MM.1S (cell line): ENCODE data around the gene TM4SF20.

ENCODE experiments used
- DNase-seq: peaks from one replicate; pipeline ENCODE4 v3.0.0-alpha.2; 2015
- H2AFZ ChIP-seq: fragments of 300-600 bp; sonication (generic); 2 replicates; pipeline ENCODE4 v1.6.0; 2016; ENCODE audit warnings: antibody characterized with exemption, low read length
- H3F3A ChIP-seq: fragments of 300-600 bp; sonication (generic); 2 replicates; pipeline ENCODE4 v1.6.1; 2016; ENCODE audit warnings: mild to moderate bottlenecking, antibody characterized with exemption, low read length, moderate library complexity, mixed read lengths; ENCODE audit not compliant: insufficient read depth
- H3K27ac ChIP-seq: fragments of 300-600 bp; sonication (generic); 2 replicates; pipeline ENCODE4 v1.5.1; 2016; ENCODE audit warnings: mild to moderate bottlenecking, low read length
- H3K27me3 ChIP-seq: fragments of 300-600 bp; sonication (generic); replicated peaks from 2 replicates; pipeline ENCODE4 v1.6.0; 2016; ENCODE audit warnings: low read length; ENCODE audit not compliant: insufficient read depth
- H3K36me3 ChIP-seq: fragments of 300-600 bp; sonication (generic); replicated peaks from 2 replicates; pipeline ENCODE4 v1.6.1; 2016; ENCODE audit warnings: mild to moderate bottlenecking, low read length, mixed read lengths; ENCODE audit not compliant: insufficient read depth
- H3K4me1 ChIP-seq: fragments of 300-600 bp; sonication (generic); 2 replicates; pipeline ENCODE4 v1.6.1; 2016; ENCODE audit warnings: low read length, mixed read lengths
- H3K4me2 ChIP-seq: fragments of 300-600 bp; sonication (generic); 2 replicates; pipeline ENCODE4 v1.6.0; 2016; ENCODE audit warnings: low read depth, low read length
- H3K4me3 ChIP-seq: fragments of 300-600 bp; sonication (generic); 2 replicates; pipeline ENCODE4 v1.5.1; 2016; ENCODE audit warnings: low read length, mixed read lengths
- H3K79me2 ChIP-seq: fragments of 300-600 bp; sonication (generic); 2 replicates; pipeline ENCODE4 v1.6.1; 2016; ENCODE audit warnings: mixed run types, low read length, mixed read lengths
- H3K9ac ChIP-seq: fragments of 300-600 bp; sonication (generic); 2 replicates; pipeline ENCODE4 v1.6.1; 2016; ENCODE audit warnings: low read length, mixed read lengths
- H3K9me2 ChIP-seq: fragments of 300-600 bp; sonication (generic); replicated peaks from 2 replicates; pipeline ENCODE4 v1.6.1; 2016; ENCODE audit warnings: mild to moderate bottlenecking, low read length, mixed read lengths; ENCODE audit not compliant: insufficient read depth
- H3K9me3 ChIP-seq: fragments of 300-600 bp; sonication (generic); replicated peaks from 2 replicates; pipeline ENCODE4 v1.6.1; 2016; ENCODE audit warnings: mild to moderate bottlenecking, low read length, mixed read lengths; ENCODE audit not compliant: insufficient read depth
- H4K20me1 ChIP-seq: fragments of 300-600 bp; sonication (generic); 2 replicates; pipeline ENCODE4 v1.6.1; 2016; ENCODE audit warnings: mild to moderate bottlenecking, low read length, moderate library complexity, mixed read lengths; ENCODE audit not compliant: insufficient read depth
- EZH2 ChIP-seq: fragments of 300-600 bp; sonication (generic); optimal IDR thresholded peaks from 2 replicates; pipeline ENCODE3; 2017; ENCODE audit warnings: low read depth, mild to moderate bottlenecking, antibody characterized with exemption, low read length, mixed read lengths
- EZH2phosphoT487 ChIP-seq: fragments of 300-600 bp; sonication (generic); IDR thresholded peaks from 2 replicates; pipeline ENCODE4 v1.6.1; 2018; ENCODE audit warnings: antibody characterized with exemption, low read length
- TF ChIP-seq, protein P1 (sequence below): fragments of 300-600 bp; sonication (generic); IDR thresholded peaks from 2 replicates; pipeline ENCODE4 v1.5.1; 2016; ENCODE audit warnings: antibody characterized with exemption, low read length, mixed read lengths

Gene TM4SF20

DNA sequence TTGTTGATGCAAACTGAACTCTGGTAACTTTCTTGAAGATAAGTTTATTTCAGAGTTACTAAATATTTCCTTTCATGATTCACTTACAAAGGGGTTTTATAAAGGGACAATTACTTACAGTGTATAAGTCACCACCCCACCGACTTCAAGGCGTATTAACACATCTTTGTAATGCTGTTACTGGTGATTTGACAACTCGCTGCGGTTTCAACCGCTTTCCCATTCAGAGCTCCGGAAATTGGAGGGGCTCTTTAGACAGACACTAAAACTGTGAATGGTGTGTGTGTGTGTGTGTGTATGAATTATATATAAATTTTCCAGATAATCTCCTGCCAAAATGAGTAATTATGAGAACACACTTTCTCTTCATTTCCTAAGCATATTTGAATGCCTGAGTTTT is 4.9 kb downstream of the TM4SF20 start:
- TF ChIP-seq, protein P1, sequence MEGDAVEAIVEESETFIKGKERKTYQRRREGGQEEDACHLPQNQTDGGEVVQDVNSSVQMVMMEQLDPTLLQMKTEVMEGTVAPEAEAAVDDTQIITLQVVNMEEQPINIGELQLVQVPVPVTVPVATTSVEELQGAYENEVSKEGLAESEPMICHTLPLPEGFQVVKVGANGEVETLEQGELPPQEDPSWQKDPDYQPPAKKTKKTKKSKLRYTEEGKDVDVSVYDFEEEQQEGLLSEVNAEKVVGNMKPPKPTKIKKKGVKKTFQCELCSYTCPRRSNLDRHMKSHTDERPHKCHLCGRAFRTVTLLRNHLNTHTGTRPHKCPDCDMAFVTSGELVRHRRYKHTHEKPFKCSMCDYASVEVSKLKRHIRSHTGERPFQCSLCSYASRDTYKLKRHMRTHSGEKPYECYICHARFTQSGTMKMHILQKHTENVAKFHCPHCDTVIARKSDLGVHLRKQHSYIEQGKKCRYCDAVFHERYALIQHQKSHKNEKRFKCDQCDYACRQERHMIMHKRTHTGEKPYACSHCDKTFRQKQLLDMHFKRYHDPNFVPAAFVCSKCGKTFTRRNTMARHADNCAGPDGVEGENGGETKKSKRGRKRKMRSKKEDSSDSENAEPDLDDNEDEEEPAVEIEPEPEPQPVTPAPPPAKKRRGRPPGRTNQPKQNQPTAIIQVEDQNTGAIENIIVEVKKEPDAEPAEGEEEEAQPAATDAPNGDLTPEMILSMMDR, result no peak
- TF ChIP-seq EZH2phosphoT487, result no peak
- no peak for TF ChIP-seq EZH2
- no peak overlapping the region for H3K4me3 ChIP-seq
- H3K9ac ChIP-seq, result no peak overlapping the region
- no peaks in the 10 kb centered on the region for H3K36me3 ChIP-seq
- no peaks in the 10 kb centered on the region for H3F3A ChIP-seq
- no peaks in the 10 kb centered on the region for H3K9me2 ChIP-seq
- no peaks in the 10 kb centered on the region for H3K27me3 ChIP-seq
- no peak overlapping the region for H3K4me2 ChIP-seq
- H3K79me2 ChIP-seq, result no peaks in the 10 kb centered on the region
- H4K20me1 ChIP-seq, result no peaks in the 10 kb centered on the region
- no peaks in the 10 kb centered on the region for H3K9me3 ChIP-seq
- no peak overlapping the region for H2AFZ ChIP-seq
- DNase-seq, result no peak
- H3K27ac ChIP-seq, result no peak overlapping the region
- H3K4me1 ChIP-seq, result no peaks in the 10 kb centered on the region

DNA sequence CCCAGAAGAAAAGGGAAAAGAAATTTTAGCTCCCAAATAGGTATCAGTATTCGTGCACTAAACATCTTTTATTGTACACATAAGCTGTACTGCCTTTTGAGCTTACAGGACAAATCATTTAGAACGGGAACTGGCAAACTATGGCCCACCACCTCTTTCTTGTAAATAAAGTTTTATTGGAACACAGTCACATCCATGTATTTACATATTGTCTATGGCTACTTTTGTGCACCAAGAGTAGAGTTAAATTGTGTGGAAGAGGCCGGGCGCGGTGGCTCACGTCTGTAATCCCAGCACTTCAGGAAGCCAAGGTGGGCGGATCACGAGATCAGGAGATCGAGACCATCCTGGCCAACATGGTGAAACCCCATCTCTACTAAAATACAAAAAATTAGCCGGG is 5.7 kb downstream of the TM4SF20 start:
- Histone ChIP-seq H3K27ac (no peak overlapping the region), H3K36me3 (no peaks in the 10 kb centered on the region), H2AFZ (no peak overlapping the region), H4K20me1 (no peaks in the 10 kb centered on the region), H3K27me3 (no peaks in the 10 kb centered on the region), H3K4me3 (no peak overlapping the region), H3K4me1 (no peaks in the 10 kb centered on the region), H3K9me2 (no peaks in the 10 kb centered on the region), H3K4me2 (no peak overlapping the region), H3F3A (no peaks in the 10 kb centered on the region), H3K9ac (no peak overlapping the region), H3K79me2 (no peaks in the 10 kb centered on the region), H3K9me3 (no peaks in the 10 kb centered on the region)
- TF ChIP-seq, protein P1, result no peak
- no peak for TF ChIP-seq EZH2
- TF ChIP-seq EZH2phosphoT487, result no peak
- no peak for DNase-seq

DNA sequence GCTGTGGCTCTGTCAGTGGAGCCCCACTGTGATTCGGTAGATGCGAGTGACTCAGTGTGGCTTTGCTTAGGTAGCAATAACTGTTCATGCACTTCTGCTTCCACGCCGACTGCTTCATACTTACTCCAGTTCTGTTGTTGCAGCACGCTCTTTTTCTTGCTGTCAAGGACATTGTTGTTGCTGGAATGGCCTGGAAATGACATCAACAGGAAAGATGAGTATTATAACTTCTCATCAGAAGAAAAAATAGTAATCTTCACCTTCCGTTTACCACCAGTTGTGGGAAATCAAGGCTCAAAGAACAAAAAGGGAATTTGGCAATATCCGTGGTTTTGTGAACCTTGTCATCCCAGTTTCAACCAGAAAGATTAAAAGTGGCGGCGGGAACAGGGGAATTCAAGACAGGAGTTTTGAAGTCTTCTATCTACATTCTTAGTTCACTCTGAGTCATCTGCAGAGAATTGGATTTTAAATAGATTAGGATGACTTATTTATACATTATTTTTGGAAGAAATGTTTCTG is 8.3 kb downstream of the TM4SF20 start:
- H3K36me3 ChIP-seq, result no peaks in the 10 kb centered on the region
- H3K27me3 ChIP-seq, result no peaks in the 10 kb centered on the region
- H3K4me2 ChIP-seq, result no peak overlapping the region
- no peaks in the 10 kb centered on the region for H3K79me2 ChIP-seq
- no peaks in the 10 kb centered on the region for H3K9me2 ChIP-seq
- no peak overlapping the region for H3K4me3 ChIP-seq
- no peaks in the 10 kb centered on the region for H3K4me1 ChIP-seq
- no peaks in the 10 kb centered on the region for H3F3A ChIP-seq
- TF ChIP-seq EZH2phosphoT487, result no peak
- TF ChIP-seq, protein P1, result no peak
- TF ChIP-seq EZH2, result no peak
- DNase-seq, result no peak
- no peak overlapping the region for H2AFZ ChIP-seq
- H4K20me1 ChIP-seq, result no peaks in the 10 kb centered on the region
- no peaks in the 10 kb centered on the region for H3K9me3 ChIP-seq
- H3K27ac ChIP-seq, result no peak overlapping the region
- no peak overlapping the region for H3K9ac ChIP-seq
